Measurements from ENCODE around the gene ADRB2. TPM values are rescaled to one million over a fixed set of nuclear protein-coding genes. Genes with fewer than 3 reads are reported as not detected.

The ADRB2 gene
- total RNA-seq, 1 donor from 2014 or later = not detected

- no peak for DNase-seq
- TF ChIP-seq CTCF (IDR thresholded peaks at IDR 0.05; ENCODE audit: partially characterized antibody, unreplicated experiment) = no peak
- H3K27me3 Mint-ChIP-seq (ENCODE audit: unreplicated experiment) = peaks cover 4% of the 10 kb centered on the region
- no peaks in the 10 kb centered on the region for H3K4me1 Mint-ChIP-seq (ENCODE audit: low read depth, unreplicated experiment)
- H3K27ac Mint-ChIP-seq (ENCODE audit: unreplicated experiment) = no peak overlapping the region
- no peak overlapping the region for H3K4me3 Mint-ChIP-seq (ENCODE audit: unreplicated experiment)
- no peaks in the 10 kb centered on the region for H3K9me3 Mint-ChIP-seq (ENCODE audit: unreplicated experiment)
- H3K36me3 Mint-ChIP-seq (ENCODE audit: unreplicated experiment) = no peaks in the 10 kb centered on the region
These were observed 34.7 kb downstream of the ADRB2 start for GRCh38 chr5:148861088-148861487.

- Mint-ChIP-seq H3K27ac (ENCODE audit: unreplicated experiment) (no peak overlapping the region), H3K36me3 (ENCODE audit: unreplicated experiment) (no peaks in the 10 kb centered on the region), H3K4me3 (ENCODE audit: unreplicated experiment) (no peak overlapping the region), H3K27me3 (ENCODE audit: unreplicated experiment) (peaks cover 4% of the 10 kb centered on the region), H3K9me3 (ENCODE audit: unreplicated experiment) (no peaks in the 10 kb centered on the region), H3K4me1 (ENCODE audit: low read depth, unreplicated experiment) (no peaks in the 10 kb centered on the region)
- DNase-seq = no peak
- no peak for TF ChIP-seq CTCF (IDR thresholded peaks at IDR 0.05; ENCODE audit: partially characterized antibody, unreplicated experiment)
These were observed 35.3 kb downstream of the ADRB2 start for GRCh38 chr5:148861696-148862095.

- DNase-seq = no peak
- Mint-ChIP-seq H3K27me3 (ENCODE audit: unreplicated experiment) (peaks cover 4% of the 10 kb centered on the region), H3K36me3 (ENCODE audit: unreplicated experiment) (no peaks in the 10 kb centered on the region), H3K4me1 (ENCODE audit: low read depth, unreplicated experiment) (no peaks in the 10 kb centered on the region), H3K4me3 (ENCODE audit: unreplicated experiment) (no peak overlapping the region), H3K9me3 (ENCODE audit: unreplicated experiment) (no peaks in the 10 kb centered on the region), H3K27ac (ENCODE audit: unreplicated experiment) (no peak overlapping the region)
- no peak for TF ChIP-seq CTCF (IDR thresholded peaks at IDR 0.05; ENCODE audit: partially characterized antibody, unreplicated experiment)
These were observed 37.9 kb downstream of the ADRB2 start for GRCh38 chr5:148864113-148864841.

- no peak for TF ChIP-seq CTCF (IDR thresholded peaks at IDR 0.05; ENCODE audit: partially characterized antibody, unreplicated experiment)
- no peak overlapping the region for H3K4me3 Mint-ChIP-seq (ENCODE audit: unreplicated experiment)
These were observed 39.6 kb downstream of the ADRB2 start for GRCh38 chr5:148866024-148866423.

GRCh38 chr5:148873120-148873519, 46.7 kb downstream of the ADRB2 start:
- no peaks in the 10 kb centered on the region for H3K4me1 Mint-ChIP-seq (ENCODE audit: low read depth, unreplicated experiment)
- H3K4me3 Mint-ChIP-seq (ENCODE audit: unreplicated experiment) = no peak overlapping the region
- no peak overlapping the region for H3K27ac Mint-ChIP-seq (ENCODE audit: unreplicated experiment)

More at GRCh38 chr5:148866024-148866423, 39.6 kb downstream of the ADRB2 start:
- DNase-seq = no peak
- Mint-ChIP-seq H3K27ac (ENCODE audit: unreplicated experiment) (no peak overlapping the region), H3K36me3 (ENCODE audit: unreplicated experiment) (no peaks in the 10 kb centered on the region), H3K9me3 (ENCODE audit: unreplicated experiment) (no peaks in the 10 kb centered on the region), H3K27me3 (ENCODE audit: unreplicated experiment) (peaks cover 4% of the 10 kb centered on the region), H3K4me1 (ENCODE audit: low read depth, unreplicated experiment) (no peaks in the 10 kb centered on the region)

More at GRCh38 chr5:148873120-148873519, 46.7 kb downstream of the ADRB2 start:
- Mint-ChIP-seq H3K9me3 (ENCODE audit: unreplicated experiment) (no peaks in the 10 kb centered on the region), H3K27me3 (ENCODE audit: unreplicated experiment) (peaks cover 2% of the 10 kb centered on the region), H3K36me3 (ENCODE audit: unreplicated experiment) (no peaks in the 10 kb centered on the region)
- DNase-seq = no peak
- TF ChIP-seq CTCF (IDR thresholded peaks at IDR 0.05; ENCODE audit: partially characterized antibody, unreplicated experiment) = no peak

All from glutamatergic neuron (in vitro differentiated cells).